HepG2 (cell line): ENCODE data around the gene CGNL1. TPM values are rescaled to one million over a fixed set of nuclear protein-coding genes. Genes with fewer than 3 reads are reported as not detected.
A peak's percentile ranks its signal among the peaks of the same experiment; 100 is the strongest.

ENCODE experiments used
- ELF4 ChIP-seq: sonication (generic); formaldehyde crosslinking; IDR thresholded peaks from 2 replicates; pipeline ENCODE4 v1.5.0; 2020; ENCODE audit warnings: missing genetic modification reagents, mild to moderate bottlenecking, moderate library complexity, borderline replicate concordance
- HMG20A ChIP-seq: IDR thresholded peaks from 2 replicates; pipeline ENCODE4 v1.6.1; 2016; ENCODE audit warnings: borderline replicate concordance
- HNRNPUL1 ChIP-seq: fragments of 200-400 bp; formaldehyde crosslinking; IDR thresholded peaks from 2 replicates; pipeline ENCODE4 v1.6.1; 2017; ENCODE audit warnings: low read depth, mild to moderate bottlenecking, low read length, moderate library complexity
- KLF6 ChIP-seq: IDR thresholded peaks from 2 replicates; pipeline ENCODE4 v1.8.0; 2016; ENCODE audit warnings: missing biosample characterization, missing genetic modification reagents
- MATR3 ChIP-seq: sonication (generic); formaldehyde crosslinking; IDR thresholded peaks from 2 replicates; pipeline ENCODE4 v1.4.0; 2020; ENCODE audit warnings: missing genetic modification reagents
- NFRKB ChIP-seq: fragments of 450-650 bp; IDR thresholded peaks from 2 replicates; pipeline ENCODE4 v1.6.1; 2017
- NRL ChIP-seq: sonication (generic); formaldehyde crosslinking; IDR thresholded peaks from 2 replicates; pipeline ENCODE4 v1.5.0; 2020; ENCODE audit warnings: missing genetic modification reagents, mild to moderate bottlenecking, moderate library complexity, borderline replicate concordance
- PCBP2 ChIP-seq: fragments of 200-400 bp; formaldehyde crosslinking; optimal IDR thresholded peaks from 2 replicates; pipeline ENCODE3; 2018; ENCODE audit warnings: low read length, low read depth; ENCODE audit not compliant: poor library complexity, severe bottlenecking
- POLR2AphosphoS2 ChIP-seq: IDR thresholded peaks from 2 replicates; pipeline ENCODE4 v1.6.1; 2011; ENCODE audit warnings: low read depth, low read length, improper control_type of control experiment
- RXRA ChIP-seq: sonication (generic); formaldehyde crosslinking; IDR thresholded peaks from 2 replicates; pipeline ENCODE4 v1.5.1; 2020; ENCODE audit warnings: missing genetic modification reagents
- SIX1 ChIP-seq: sonication (generic); formaldehyde crosslinking; IDR thresholded peaks from 2 replicates; pipeline ENCODE4 v1.4.0; 2020; ENCODE audit warnings: missing genetic modification reagents, borderline replicate concordance
- SPEN ChIP-seq: sonication (generic); formaldehyde crosslinking; IDR thresholded peaks from 2 replicates; pipeline ENCODE4 v1.5.1; 2020; ENCODE audit warnings: low read depth, mild to moderate bottlenecking, missing genetic modification reagents
- TFE3 ChIP-seq: IDR thresholded peaks from 2 replicates; pipeline ENCODE4 v1.6.1; 2016
- ZBTB1 ChIP-seq: sonication (generic); formaldehyde crosslinking; IDR thresholded peaks from 2 replicates; pipeline ENCODE4 v1.4.0; 2020; ENCODE audit warnings: missing genetic modification reagents, borderline replicate concordance
- ZBTB34 ChIP-seq: sonication (generic); formaldehyde crosslinking; IDR thresholded peaks from 2 replicates; pipeline ENCODE4 v1.8.0; 2022; ENCODE audit warnings: mild to moderate bottlenecking, missing genetic modification reagents
- ZBTB8A ChIP-seq: sonication (generic); formaldehyde crosslinking; IDR thresholded peaks from 2 replicates; pipeline ENCODE4 v1.4.0; 2020; ENCODE audit warnings: mild to moderate bottlenecking, low read depth, missing genetic modification reagents, borderline replicate concordance
- ZNF101 ChIP-seq: sonication (generic); formaldehyde crosslinking; IDR thresholded peaks from 2 replicates; pipeline ENCODE4 v1.4.0; 2020; ENCODE audit warnings: mild to moderate bottlenecking, low read depth, missing genetic modification reagents, borderline replicate concordance
- ZNF12 ChIP-seq: sonication (generic); formaldehyde crosslinking; IDR thresholded peaks from 2 replicates; pipeline ENCODE4 v1.5.0; 2020; ENCODE audit warnings: missing genetic modification reagents
- ZNF143 ChIP-seq: sonication (generic); formaldehyde crosslinking; IDR thresholded peaks from 2 replicates; pipeline ENCODE4 v1.4.0; 2020; ENCODE audit warnings: missing genetic modification reagents
- ZNF17 ChIP-seq: sonication (generic); formaldehyde crosslinking; IDR thresholded peaks from 2 replicates; pipeline ENCODE4 v1.5.0; 2020; ENCODE audit warnings: mild to moderate bottlenecking, missing genetic modification reagents
- ZNF335 ChIP-seq: sonication (generic); formaldehyde crosslinking; IDR thresholded peaks from 2 replicates; pipeline ENCODE4 v1.4.0; 2020; ENCODE audit warnings: missing genetic modification reagents
- ZNF513 ChIP-seq: sonication (generic); formaldehyde crosslinking; conservative IDR thresholded peaks from 2 replicates; pipeline ENCODE4 v1.5.0; 2020; ENCODE audit warnings: missing genetic modification reagents
- ZNF7 ChIP-seq: IDR thresholded peaks from 2 replicates; pipeline ENCODE4 v1.6.1; 2016; ENCODE audit warnings: missing biosample characterization, missing genetic modification reagents
- ZNF839 ChIP-seq: sonication (generic); formaldehyde crosslinking; IDR thresholded peaks from 2 replicates; pipeline ENCODE4 v1.4.0; 2020; ENCODE audit warnings: missing genetic modification reagents, mild to moderate bottlenecking, borderline replicate concordance
- ZSCAN20 ChIP-seq: sonication (generic); formaldehyde crosslinking; IDR thresholded peaks from 2 replicates; pipeline ENCODE4 v1.4.0; 2020; ENCODE audit warnings: missing genetic modification reagents, mild to moderate bottlenecking, borderline replicate concordance
- polyA plus RNA-seq, 8 experiments: library from polyadenylated mRNA; depleted of rRNA in 3 of 8; stranded (reverse) in 7 of 8; unstranded in 1 of 8; fragments of >200 nt; fragmentation: Illumina TruSeq in 4 of 8; extraction: Trizol in 4 of 8; gene quantifications; 2 replicates each; pipeline versions ENCODE4 v1.2.1 to v1.2.3, GENCODE V29; 2011 to 2016; ENCODE audit warnings: low read depth in 4 of 8, missing spikeins in 1 of 8, mixed read lengths in 1 of 8; ENCODE audit not compliant: insufficient read depth in 1 of 8
- total RNA-seq, 5 experiments: library from RNA; depleted of rRNA; stranded (reverse); fragments of >200 nt; fragmentation: Illumina TruSeq; extraction: Trizol; gene quantifications; 2 replicates each; pipeline ENCODE4 v1.2.3, GENCODE V29; 2016; ENCODE audit warnings: low read depth in 1 of 5
- TF ChIP-seq, protein P1 (sequence below): sonication (generic); formaldehyde crosslinking; IDR thresholded peaks from 2 replicates; pipeline ENCODE4 v1.8.0; 2022; ENCODE audit warnings: mild to moderate bottlenecking, missing genetic modification reagents; ENCODE audit not compliant: insufficient replicate concordance

Gene CGNL1
- total and polyA plus RNA-seq, 2 of the 13 experiments (the other 11 are each of a cell fraction or from before 2014, with no cell fraction given), result 5.6 to 15.6 TPM

DNA sequence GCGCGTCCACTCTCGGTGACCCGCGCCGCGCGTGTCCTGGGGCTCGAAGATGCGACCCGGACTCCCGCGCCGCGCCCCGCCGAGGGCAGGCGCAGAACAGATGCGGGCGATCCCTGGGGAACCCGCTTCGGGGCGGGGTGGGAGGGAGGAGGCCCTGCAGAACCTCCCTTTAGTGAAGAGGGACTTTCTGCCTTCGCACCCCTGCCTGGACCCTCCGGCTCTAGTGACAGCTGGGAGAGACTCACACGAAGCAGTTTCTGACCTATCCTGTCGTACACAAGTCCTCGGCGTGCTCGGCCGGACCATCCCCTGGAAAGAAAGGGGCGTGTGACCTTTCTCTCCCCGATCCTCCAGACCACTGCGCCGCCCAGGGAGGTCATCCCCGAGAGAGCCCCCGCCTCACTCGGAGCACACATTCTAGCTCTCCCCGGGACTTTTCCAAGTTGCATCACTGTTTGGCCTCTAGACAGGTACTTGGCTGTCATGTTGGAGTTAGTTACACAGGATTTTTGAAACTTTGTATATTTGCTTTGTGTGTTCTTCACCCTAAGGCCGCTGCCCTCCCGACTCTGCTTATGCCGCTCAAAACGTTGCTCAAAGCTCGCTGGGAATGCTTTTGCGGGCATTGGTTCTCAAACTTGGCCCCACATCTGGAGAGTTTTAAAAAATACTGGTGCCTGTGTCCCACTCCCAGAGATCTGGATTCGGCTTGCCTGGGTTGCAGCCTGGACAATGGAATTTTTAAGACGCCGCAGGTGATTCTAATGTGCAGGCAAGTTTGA is 582 bp downstream of the CGNL1 start (continued):
- no peak for TF ChIP-seq ZNF513
- 0 out of 2 replicates have a peak, but pooled peaks have one; percentile 35 for TF ChIP-seq ZBTB34 (CRISPR knock-in tag)
- no peak for TF ChIP-seq ELF4 (CRISPR knock-in tag)
- TF ChIP-seq NFRKB, result no peak
- TF ChIP-seq POLR2AphosphoS2, result no peak
- no peak for TF ChIP-seq ZNF143 (CRISPR knock-in tag)
- TF ChIP-seq ZNF12 (CRISPR knock-in tag), result 0 out of 2 replicates have a peak, but pooled peaks have one; percentile 10
- no peak for TF ChIP-seq ZBTB8A
- TF ChIP-seq ZNF839, result no peak
- no peak for TF ChIP-seq ZNF17 (CRISPR knock-in tag)
- TF ChIP-seq, protein P1, sequence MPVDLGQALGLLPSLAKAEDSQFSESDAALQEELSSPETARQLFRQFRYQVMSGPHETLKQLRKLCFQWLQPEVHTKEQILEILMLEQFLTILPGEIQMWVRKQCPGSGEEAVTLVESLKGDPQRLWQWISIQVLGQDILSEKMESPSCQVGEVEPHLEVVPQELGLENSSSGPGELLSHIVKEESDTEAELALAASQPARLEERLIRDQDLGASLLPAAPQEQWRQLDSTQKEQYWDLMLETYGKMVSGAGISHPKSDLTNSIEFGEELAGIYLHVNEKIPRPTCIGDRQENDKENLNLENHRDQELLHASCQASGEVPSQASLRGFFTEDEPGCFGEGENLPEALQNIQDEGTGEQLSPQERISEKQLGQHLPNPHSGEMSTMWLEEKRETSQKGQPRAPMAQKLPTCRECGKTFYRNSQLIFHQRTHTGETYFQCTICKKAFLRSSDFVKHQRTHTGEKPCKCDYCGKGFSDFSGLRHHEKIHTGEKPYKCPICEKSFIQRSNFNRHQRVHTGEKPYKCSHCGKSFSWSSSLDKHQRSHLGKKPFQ (CRISPR knock-in tag), result no peak
- TF ChIP-seq RXRA (CRISPR knock-in tag), result no peak
- no peak for TF ChIP-seq MATR3 (CRISPR knock-in tag)
- no peak for TF ChIP-seq KLF6 (CRISPR knock-in tag)
- TF ChIP-seq ZSCAN20, result no peak
- TF ChIP-seq TFE3 (CRISPR knock-in tag), result no peak
- no peak for TF ChIP-seq SIX1
- no peak for TF ChIP-seq HNRNPUL1
- TF ChIP-seq ZNF335 (CRISPR knock-in tag), result no peak
- no peak for TF ChIP-seq PCBP2
- TF ChIP-seq SPEN (CRISPR knock-in tag), result no peak
- TF ChIP-seq ZNF7, result no peak
- no peak for TF ChIP-seq ZBTB1
- TF ChIP-seq NRL (CRISPR knock-in tag), result no peak
- TF ChIP-seq ZNF101 (CRISPR knock-in tag), result no peak
- no peak for TF ChIP-seq HMG20A
